HUDEP-2 (cell line): Measurements from ENCODE around the gene OMA1.
"Not testable (repeated sequence)": the region's sequence is repeated elsewhere in the genome, so short reads cannot be mapped to it uniquely, and the experiment has no call there.

ENCODE experiments used
- DNase-seq, 76 experiments: peaks; one replicate each; lab custom pipeline; 2025; ENCODE audit not compliant: unreplicated experiment in 76 of 76; lab: John Stamatoyannopoulos, UW

The OMA1 gene

GRCh38 chr1:58574816-58575215 lies 28.3 kb upstream of the OMA1 start:
- DNase-seq = no peak

- DNase-seq = no peak
Measured at GRCh38 chr1:58573705-58574591, 27.4 kb upstream of the OMA1 start.

- DNase-seq = no peak
Measured at GRCh38 chr1:58573138-58573537, 26.6 kb upstream of the OMA1 start.

- DNase-seq = no peak
Measured at GRCh38 chr1:58572690-58573089, 26.2 kb upstream of the OMA1 start.

- DNase-seq = no peak
Measured at GRCh38 chr1:58571616-58572015, 25.1 kb upstream of the OMA1 start.

GRCh38 chr1:58570817-58571216 lies 24.3 kb upstream of the OMA1 start:
- DNase-seq = no peak

GRCh38 chr1:58570094-58570493 lies 23.6 kb upstream of the OMA1 start:
- no peak for DNase-seq

- no peak for DNase-seq
Measured at GRCh38 chr1:58568911-58569310, 22.4 kb upstream of the OMA1 start.

- no peak for DNase-seq
Measured at GRCh38 chr1:58568271-58568860, 21.8 kb upstream of the OMA1 start.

- DNase-seq = no peak
Measured at GRCh38 chr1:58566339-58566738, 19.8 kb upstream of the OMA1 start.

- DNase-seq = not testable (repeated sequence)
Measured at GRCh38 chr1:58563715-58564114, 17.2 kb upstream of the OMA1 start.

GRCh38 chr1:58561633-58562032 lies 15.1 kb upstream of the OMA1 start:
- DNase-seq = no peak

GRCh38 chr1:58555393-58555792 lies 8.9 kb upstream of the OMA1 start:
- no peak for DNase-seq

- DNase-seq = no peak
Measured at GRCh38 chr1:58551186-58552140, 4.9 kb upstream of the OMA1 start.

- DNase-seq = not testable (repeated sequence)
Measured at GRCh38 chr1:58549291-58549690, 2.8 kb upstream of the OMA1 start.

GRCh38 chr1:58548371-58548770 lies 1.8 kb upstream of the OMA1 start:
- no peak for DNase-seq

- DNase-seq = peak in 63 of 76 experiments; percentile 4 to 67 (median 42)
Measured at GRCh38 chr1:58545591-58546519, 671 bp downstream of the OMA1 start.

GRCh38 chr1:58543260-58543659 lies 3.3 kb downstream of the OMA1 start:
- no peak for DNase-seq

GRCh38 chr1:58539553-58539952 lies 7.0 kb downstream of the OMA1 start:
- DNase-seq = peak in 2 of 76 experiments; percentile 3

GRCh38 chr1:58538821-58539220 lies 7.7 kb downstream of the OMA1 start:
- DNase-seq = no peak
